T-cell (primary cell): ENCODE results near the gene KPNB1. TPM values are rescaled to one million over a fixed set of nuclear protein-coding genes. Genes with fewer than 3 reads are reported as not detected.

Experiments used
- ATAC-seq, 4 experiments: fragments of 200-7000 bp in 3 of 4; fragments of 150-1000 bp in 1 of 4; cut with Tn5 transposase; replicated peaks in 1 of 4; 1 replicate in 3 of 4; 2 replicates in 1 of 4; pipeline ENCODE4 v1.10.0; 2021; ENCODE audit warnings: moderate library complexity in 3 of 4, mild to moderate bottlenecking in 2 of 4, moderate number of reproducible peaks in 1 of 4
- CTCF ChIA-PET, 2 donors: fragments of 300-600 bp; sonication (Branson Sonifier 250); formaldehyde crosslinking; loops; one replicate each; lab custom pipeline; 2022; ENCODE audit warnings: antibody characterized with exemption in 2 of 2; lab: Charles Lee
- POLR2A ChIA-PET, 2 donors: fragments of 300-600 bp; sonication (Branson Sonifier 250); formaldehyde crosslinking; loops; one replicate each; lab custom pipeline; 2022; ENCODE audit warnings: antibody characterized with exemption in 2 of 2; lab: Charles Lee
- DNase-seq, 35 experiments: peaks; one replicate each; pipeline versions ENCODE4 v3.0.0 to v3.0.0-alpha.2; 2013 to 2023
- H3K27ac ChIP-seq: one replicate; pipeline ENCODE4 v1.5.1; 2013; ENCODE audit warnings: low read length
- H3K27me3 ChIP-seq, 2 experiments: replicated peaks in 1 of 2; 1 replicate in 1 of 2; 2 replicates in 1 of 2; pipeline versions ENCODE4 v1.6.1 to v1.7.0; 2013; ENCODE audit warnings: low read length in 1 of 2, mixed read lengths in 1 of 2; ENCODE audit not compliant: control insufficient read depth in 2 of 2, insufficient read depth in 2 of 2; ENCODE audit errors: extremely low read depth in 1 of 2
- H3K36me3 ChIP-seq, 2 donors: 1 replicate in 1 of 2; 2 replicates in 1 of 2; pipeline versions ENCODE4 v1.6.1 to v1.7.0; 2013; ENCODE audit warnings: low read length in 1 of 2; ENCODE audit not compliant: control insufficient read depth in 2 of 2, insufficient read depth in 1 of 2; ENCODE audit errors: extremely low read depth in 1 of 2
- H3K4me1 ChIP-seq, 2 experiments: 1 replicate in 1 of 2; 2 replicates in 1 of 2; pipeline versions ENCODE4 v1.6.1 to v1.7.0; 2013; ENCODE audit warnings: low read length in 2 of 2, mixed read lengths in 1 of 2; ENCODE audit not compliant: insufficient read depth in 2 of 2, control insufficient read depth in 1 of 2; ENCODE audit errors: extremely low read depth in 1 of 2
- H3K4me3 ChIP-seq, 2 donors: 1 replicate in 1 of 2; 2 replicates in 1 of 2; pipeline versions ENCODE4 v1.5.1 to v1.7.0; 2013; ENCODE audit warnings: mild to moderate bottlenecking in 2 of 2, low read length in 1 of 2, moderate library complexity in 1 of 2; ENCODE audit not compliant: control insufficient read depth in 1 of 2; ENCODE audit errors: extremely low read depth in 1 of 2
- H3K9me3 ChIP-seq: 2 replicates; pipeline ENCODE4 v1.7.0; 2013
- H3K27ac Mint-ChIP-seq, 2 donors: one replicate each; pipeline ENCODE4 v1.8.0; 2020 to 2021; ENCODE audit warnings: mild to moderate bottlenecking in 2 of 2, mixed read lengths in 2 of 2
- H3K27me3 Mint-ChIP-seq, 2 donors: one replicate each; pipeline ENCODE4 v1.8.0; 2021 to 2022; ENCODE audit warnings: mixed read lengths in 2 of 2
- H3K36me3 Mint-ChIP-seq: one replicate; pipeline ENCODE4 v1.8.0; 2021; ENCODE audit warnings: mixed read lengths
- H3K4me1 Mint-ChIP-seq, 3 donors: one replicate each; pipeline ENCODE4 v1.8.0; 2020 to 2022; ENCODE audit warnings: mixed read lengths in 3 of 3, mild to moderate bottlenecking in 1 of 3
- H3K4me3 Mint-ChIP-seq, 3 donors: one replicate each; pipeline ENCODE4 v1.8.0; 2020 to 2022; ENCODE audit warnings: mild to moderate bottlenecking in 3 of 3, mixed read lengths in 3 of 3, moderate library complexity in 3 of 3
- H3K9me3 Mint-ChIP-seq, 3 donors: one replicate each; pipeline ENCODE4 v1.8.0; 2020 to 2022; ENCODE audit warnings: mixed read lengths in 3 of 3
- WGBS: methylation state at CpG from one replicate; pipeline ENCODE4 v1.1.5; 2013; ENCODE audit warnings: missing lambda C conversion rate; ENCODE audit not compliant: insufficient coverage; 5-methylcytosine and 5-hydroxymethylcytosine counted together
- total RNA-seq, 35 experiments: library from RNA in 6 of 35; stranded (reverse) in 6 of 35; fragments of 120-200 nt in 1 of 35; gene quantifications; one replicate each; pipeline versions ENCODE4 v1.2.1 to v1.2.4 and lab custom pipeline; 2013 to 2026

KPNB1 gene
- total RNA-seq, 5 donors from 2014 or later (not counting 1 experiment from before 2014, with no cell fraction given), result 216 to 262 (median 240) TPM

DNA sequence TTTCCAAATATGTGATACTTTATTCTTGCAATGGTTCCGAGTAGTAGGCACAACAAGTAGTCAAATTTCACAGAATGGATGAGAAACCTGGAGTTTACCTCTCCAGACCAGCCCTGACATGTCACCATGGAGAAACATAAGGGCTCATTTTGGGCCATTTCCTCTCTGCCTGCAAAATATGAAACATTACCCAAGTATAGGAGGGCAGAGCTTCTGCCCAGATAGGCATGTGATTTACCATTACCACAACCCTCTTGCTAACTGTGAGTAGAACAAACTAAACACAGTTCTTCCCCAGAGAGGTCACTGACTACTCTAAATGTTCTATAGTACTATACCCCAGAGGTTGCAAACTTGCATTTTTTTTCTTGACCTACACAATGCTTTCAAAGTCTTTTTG, 15.7 kb upstream of the KPNB1 start:
- peaks cover 12% of the 10 kb centered on the region for H3K36me3 Mint-ChIP-seq
- H3K4me3 ChIP-seq, result no peak overlapping the region
- no peak for ATAC-seq
- no peaks in the 10 kb centered on the region for H3K27me3 ChIP-seq
- no peaks in the 10 kb centered on the region for H3K27me3 Mint-ChIP-seq
- no CpG with 5 or more reads among the region's 1 CpG for WGBS
- DNase-seq, result no peak
- no peaks in the 10 kb centered on the region for H3K9me3 Mint-ChIP-seq
- H3K4me1 Mint-ChIP-seq, result peaks cover 7 to 11% (median 8%) of the 10 kb centered on the region in 3 donors
- CTCF ChIA-PET, result no interaction called here
- H3K36me3 ChIP-seq, result peaks cover 0 to 10% of the 10 kb centered on the region in 2 donors
- H3K4me3 Mint-ChIP-seq, result no peak overlapping the region
- POLR2A ChIA-PET, result no interaction called here
- H3K27ac Mint-ChIP-seq, result no peak overlapping the region
- no peaks in the 10 kb centered on the region for H3K9me3 ChIP-seq
- no peak overlapping the region for H3K27ac ChIP-seq
- H3K4me1 ChIP-seq, result peaks cover 0 to 6% of the 10 kb centered on the region in 2 experiments

DNA sequence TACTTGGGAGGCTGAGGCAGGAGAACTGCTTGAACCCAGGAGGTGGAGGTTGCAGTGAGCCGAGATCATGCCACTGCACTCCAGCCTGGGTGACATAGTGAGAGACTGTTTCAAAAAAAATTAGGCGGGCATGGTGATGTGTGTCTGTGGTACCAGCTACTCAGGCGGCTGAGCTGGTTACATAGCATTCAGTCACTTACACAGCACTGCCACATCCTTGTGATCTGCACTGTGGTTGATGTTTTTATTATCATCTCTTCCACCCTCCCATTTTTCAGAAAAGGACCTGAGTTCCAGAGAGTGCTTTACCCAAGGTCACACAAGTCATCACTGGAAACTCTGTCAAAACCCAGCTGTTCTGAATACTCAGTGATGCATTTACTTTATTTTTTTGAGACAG, 14.8 kb upstream of the KPNB1 start:
- DNase-seq, result peak in 2 of 35 experiments; percentile 3 to 16
- Mint-ChIP-seq H3K36me3 (peaks cover 12% of the 10 kb centered on the region), H3K4me3 (no peak overlapping the region), H3K9me3 (no peaks in the 10 kb centered on the region), H3K27ac (no peak overlapping the region), H3K4me1 (peaks cover 7 to 11% (median 8%) of the 10 kb centered on the region in 3 donors), H3K27me3 (no peaks in the 10 kb centered on the region)
- H3K27ac ChIP-seq, result no peak overlapping the region
- peaks cover 0 to 6% of the 10 kb centered on the region in 2 experiments for H3K4me1 ChIP-seq
- H3K27me3 ChIP-seq, result no peaks in the 10 kb centered on the region
- POLR2A ChIA-PET, result no interaction called here
- H3K36me3 ChIP-seq, result peaks cover 0 to 10% of the 10 kb centered on the region in 2 donors
- ATAC-seq, result no peak
- no CpG with 5 or more reads among the region's 3 CpGs for WGBS
- no peak overlapping the region for H3K4me3 ChIP-seq
- H3K9me3 ChIP-seq, result no peaks in the 10 kb centered on the region
- CTCF ChIA-PET, result interaction anchor here (0.6 kb wide), 2 partner anchors 14 to 19 kb away, joined by 3 to 9 read pairs; no protein-coding TSS in a partner anchor

DNA sequence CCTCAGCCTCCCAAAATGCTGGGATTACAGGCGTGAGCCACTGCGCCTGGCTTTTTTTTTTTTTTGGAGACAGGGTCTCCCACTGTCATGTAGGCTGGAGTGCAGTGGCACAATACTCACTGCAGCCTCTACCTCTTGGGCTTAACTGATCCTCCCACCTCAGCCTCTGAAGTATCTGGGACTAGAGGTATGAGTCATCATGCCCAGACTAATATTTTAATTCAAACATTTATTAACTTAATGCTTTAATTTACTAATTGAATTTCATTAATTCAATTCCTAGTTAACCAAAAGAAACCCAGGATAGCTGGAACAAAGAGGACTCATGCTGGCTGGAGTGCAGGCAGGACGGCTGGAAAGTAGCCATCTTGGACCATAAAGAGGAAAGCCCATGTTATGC, 14.0 kb upstream of the KPNB1 start:
- Histone ChIP-seq H3K27me3 (no peaks in the 10 kb centered on the region), H3K4me3 (no peak overlapping the region), H3K36me3 (peaks cover 0 to 10% of the 10 kb centered on the region in 2 donors), H3K9me3 (no peaks in the 10 kb centered on the region), H3K27ac (no peak overlapping the region), H3K4me1 (peaks cover 0 to 6% of the 10 kb centered on the region in 2 experiments)
- no peak overlapping the region for H3K27ac Mint-ChIP-seq
- ChIA-PET POLR2A (no interaction called here), CTCF (no interaction called here)
- 95% methylated on average over 3 of the region's 3 CpGs for WGBS
- H3K4me3 Mint-ChIP-seq, result no peak overlapping the region
- no peaks in the 10 kb centered on the region for H3K9me3 Mint-ChIP-seq
- peaks cover 12% of the 10 kb centered on the region for H3K36me3 Mint-ChIP-seq
- ATAC-seq (no peak), DNase-seq (no peak)
- H3K27me3 Mint-ChIP-seq, result no peaks in the 10 kb centered on the region
- peaks cover 7 to 11% (median 8%) of the 10 kb centered on the region in 3 donors for H3K4me1 Mint-ChIP-seq

DNA sequence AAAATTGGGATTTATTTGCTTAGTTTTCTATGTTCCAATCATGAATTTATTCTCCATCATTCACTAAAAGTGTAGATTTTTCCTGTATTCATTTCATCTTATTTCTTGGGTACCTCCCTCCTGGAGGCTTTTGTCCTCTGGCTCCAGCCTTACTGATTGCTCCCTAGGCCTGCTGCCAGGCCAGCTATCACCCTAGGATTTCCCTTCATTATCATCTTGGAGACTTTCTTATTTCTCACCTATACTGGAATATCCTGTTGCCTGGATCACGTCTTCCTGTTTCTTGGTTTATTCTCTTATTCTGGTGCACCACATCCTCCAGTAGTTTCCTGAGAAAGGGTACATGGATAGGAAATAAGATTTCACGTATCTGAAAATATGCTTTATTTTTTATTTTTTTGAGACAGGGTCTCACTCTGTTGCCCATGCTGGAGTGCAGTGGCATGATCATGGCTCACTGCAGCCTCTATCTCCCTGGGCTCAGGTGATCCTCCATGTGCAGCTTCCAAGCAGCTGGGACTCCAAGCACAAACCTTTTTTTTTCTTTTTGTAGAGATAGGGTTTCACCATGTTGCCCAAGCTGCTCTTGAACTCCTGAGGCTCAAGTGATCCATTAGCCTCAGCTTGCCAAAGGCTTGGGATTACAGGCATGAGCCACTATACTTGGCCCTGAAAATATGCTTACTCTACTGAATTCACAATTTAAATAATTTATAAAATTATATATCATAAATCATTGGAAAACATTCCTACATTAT, 13.3 kb upstream of the KPNB1 start:
- CTCF ChIA-PET, result no interaction called here
- POLR2A ChIA-PET, result no interaction called here
- Mint-ChIP-seq H3K36me3 (peaks cover 8% of the 10 kb centered on the region), H3K9me3 (no peaks in the 10 kb centered on the region), H3K27me3 (no peaks in the 10 kb centered on the region), H3K4me3 (no peak overlapping the region), H3K27ac (peak overlapping the region; percentile 13 to 39), H3K4me1 (peaks cover 7 to 11% (median 8%) of the 10 kb centered on the region in 3 donors)
- no peaks in the 10 kb centered on the region for H3K9me3 ChIP-seq
- H3K4me3 ChIP-seq, result no peak overlapping the region
- peaks cover 0 to 6% of the 10 kb centered on the region in 2 experiments for H3K4me1 ChIP-seq
- ATAC-seq (no peak), DNase-seq (no peak)
- WGBS, result 60% methylated on average over 1 of the region's 2 CpGs
- H3K36me3 ChIP-seq, result peaks cover 0 to 10% of the 10 kb centered on the region in 2 donors
- H3K27ac ChIP-seq, result no peak overlapping the region
- no peaks in the 10 kb centered on the region for H3K27me3 ChIP-seq

DNA sequence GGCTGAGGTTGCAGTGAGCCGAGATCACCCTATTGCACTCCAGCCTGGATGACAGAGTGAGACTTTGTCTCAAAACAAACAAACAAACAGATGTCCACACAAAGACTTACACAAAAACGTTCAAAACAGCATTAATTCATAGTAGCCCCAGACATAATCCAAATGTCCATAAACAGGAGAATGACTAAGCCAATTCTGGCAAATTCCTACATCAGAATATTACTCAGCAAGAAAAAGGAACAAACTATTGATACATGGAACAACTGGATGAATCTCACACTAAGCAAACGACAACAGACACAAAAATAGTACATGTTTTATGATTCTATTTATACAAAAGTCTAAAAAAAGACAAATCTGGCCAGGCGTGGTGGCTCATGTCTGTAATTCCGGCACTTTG, 10.8 kb upstream of the KPNB1 start:
- Mint-ChIP-seq H3K36me3 (peaks cover 7% of the 10 kb centered on the region), H3K4me3 (no peak overlapping the region), H3K27me3 (no peaks in the 10 kb centered on the region), H3K9me3 (no peaks in the 10 kb centered on the region), H3K4me1 (peaks cover 7 to 11% (median 8%) of the 10 kb centered on the region in 3 donors), H3K27ac (no peak overlapping the region)
- DNase-seq (no peak), ATAC-seq (no peak)
- Histone ChIP-seq H3K4me3 (no peak overlapping the region), H3K9me3 (no peaks in the 10 kb centered on the region), H3K27ac (no peak overlapping the region), H3K36me3 (peaks cover 0 to 7% of the 10 kb centered on the region in 2 donors), H3K27me3 (no peaks in the 10 kb centered on the region), H3K4me1 (peaks cover 0 to 6% of the 10 kb centered on the region in 2 experiments)
- whole genome bisulfite sequencing, result 94% methylated on average over 2 of the region's 5 CpGs
- CTCF ChIA-PET, result no interaction called here
- POLR2A ChIA-PET, result no interaction called here

DNA sequence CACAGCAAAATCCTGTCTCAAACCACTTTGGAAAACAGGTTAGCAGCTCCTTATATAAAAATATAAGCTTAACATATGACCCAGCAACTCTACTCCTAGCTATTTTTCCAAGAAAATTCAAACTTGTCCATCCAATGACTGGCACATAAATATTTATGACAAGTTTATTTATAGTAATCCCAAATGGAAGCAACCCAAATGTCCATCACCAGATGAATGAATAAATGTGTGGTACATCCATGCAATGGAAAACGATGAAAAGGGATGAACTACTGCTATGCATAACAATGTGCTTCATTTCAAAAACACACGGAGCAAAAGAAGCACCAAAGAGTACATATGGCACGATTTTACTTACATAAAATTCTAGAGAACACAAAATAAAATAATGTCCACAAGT, 9.6 kb upstream of the KPNB1 start:
- Histone ChIP-seq H3K9me3 (no peaks in the 10 kb centered on the region), H3K36me3 (peaks cover 0 to 5% of the 10 kb centered on the region in 2 donors), H3K4me1 (peaks cover 0 to 6% of the 10 kb centered on the region in 2 experiments), H3K27me3 (no peaks in the 10 kb centered on the region), H3K27ac (no peak overlapping the region), H3K4me3 (no peak overlapping the region)
- Mint-ChIP-seq H3K4me1 (peaks cover 7 to 16% (median 8%) of the 10 kb centered on the region in 3 donors), H3K4me3 (no peak overlapping the region), H3K9me3 (no peaks in the 10 kb centered on the region), H3K27me3 (no peaks in the 10 kb centered on the region), H3K27ac (no peak overlapping the region), H3K36me3 (peaks cover 4% of the 10 kb centered on the region)
- no peak for ATAC-seq
- WGBS, result no CpG with 5 or more reads among the region's 3 CpGs
- ChIA-PET CTCF (interaction anchor here in 1 of 2 donors (0.9 kb wide), 1 partner anchor 10 kb away, joined by 3 read pairs; the partner anchor contains the start of gene KPNB1), POLR2A (no interaction called here)
- no peak for DNase-seq
